HUES64 (cell line): ENCODE results near the gene PARP16.

Experiments
- H3K27ac ChIP-seq: 2 replicates; pipeline ENCODE4 v1.7.0; 2013; ENCODE audit warnings: low read depth, low read length, inconsistent platforms
- H3K27me3 ChIP-seq: 2 replicates; pipeline ENCODE4 v1.6.1; 2013; ENCODE audit warnings: mild to moderate bottlenecking, low read length; ENCODE audit not compliant: insufficient read depth
- H3K36me3 ChIP-seq: 2 replicates; pipeline ENCODE4 v1.6.1; 2013; ENCODE audit warnings: mild to moderate bottlenecking, low read length; ENCODE audit not compliant: insufficient read depth
- H3K4me1 ChIP-seq: 2 replicates; pipeline ENCODE4 v1.6.1; 2013; ENCODE audit warnings: mild to moderate bottlenecking, low read length, moderate library complexity; ENCODE audit not compliant: insufficient read depth
- H3K4me3 ChIP-seq: 2 replicates; pipeline ENCODE4 v1.5.1; 2013; ENCODE audit warnings: mild to moderate bottlenecking, low read length, moderate library complexity
- H3K9ac ChIP-seq: 2 replicates; pipeline ENCODE4 v1.6.1; 2013; ENCODE audit warnings: mild to moderate bottlenecking, low read depth, low read length
- H3K9me3 ChIP-seq: 2 replicates; pipeline ENCODE4 v1.6.1; 2013; ENCODE audit warnings: low read depth, low read length; ENCODE audit not compliant: insufficient read depth
- WGBS: fragments of 150-250, 120-280 bp; methylation state at CpG from one replicate; pipeline ENCODE4 v1.1.7; 2013; ENCODE audit warnings: missing lambda C conversion rate; 5-methylcytosine and 5-hydroxymethylcytosine counted together

The PARP16 gene

GRCh38 chr15:65292938-65293518 is 6.3 kb upstream of the PARP16 start:
- Histone ChIP-seq H3K36me3 (no peaks in the 10 kb centered on the region), H3K27me3 (peaks cover 2% of the 10 kb centered on the region), H3K27ac (no peak overlapping the region), H3K4me1 (no peaks in the 10 kb centered on the region), H3K4me3 (no peak overlapping the region), H3K9ac (no peak overlapping the region), H3K9me3 (no peaks in the 10 kb centered on the region)
- 80% methylated on average over 1 of the region's 1 CpG for WGBS

- peaks cover 12% of the 10 kb centered on the region for H3K27me3 ChIP-seq
- no peak overlapping the region for H3K9ac ChIP-seq
- 92% methylated on average over 7 of the region's 7 CpGs for WGBS
- H3K4me1 ChIP-seq: peaks cover 13% of the 10 kb centered on the region
- H3K9me3 ChIP-seq: no peaks in the 10 kb centered on the region
- no peaks in the 10 kb centered on the region for H3K36me3 ChIP-seq
- H3K4me3 ChIP-seq: no peak overlapping the region
- no peak overlapping the region for H3K27ac ChIP-seq
Observed at GRCh38 chr15:65290228-65290627, 3.5 kb upstream of the PARP16 start.

GRCh38 chr15:65289261-65289854 is 2.7 kb upstream of the PARP16 start:
- no peaks in the 10 kb centered on the region for H3K36me3 ChIP-seq
- 90% methylated on average over 7 of the region's 7 CpGs for WGBS
- peaks cover 13% of the 10 kb centered on the region for H3K4me1 ChIP-seq
- H3K9me3 ChIP-seq: no peaks in the 10 kb centered on the region
- peaks cover 12% of the 10 kb centered on the region for H3K27me3 ChIP-seq
- no peak overlapping the region for H3K27ac ChIP-seq
- no peak overlapping the region for H3K4me3 ChIP-seq
- H3K9ac ChIP-seq: no peak overlapping the region

- Histone ChIP-seq H3K27ac (no peak overlapping the region), H3K4me1 (peaks cover 13% of the 10 kb centered on the region), H3K36me3 (no peaks in the 10 kb centered on the region), H3K4me3 (peak overlapping the region; percentile 68; the same call in 1 of the 2 replicates), H3K9me3 (no peaks in the 10 kb centered on the region), H3K9ac (no peak overlapping the region), H3K27me3 (peaks cover 12% of the 10 kb centered on the region)
- 88% methylated on average over 3 of the region's 3 CpGs for WGBS
Observed at GRCh38 chr15:65287520-65287855, 805 bp upstream of the PARP16 start.

- H3K4me1 ChIP-seq: peaks cover 13% of the 10 kb centered on the region
- peak overlapping the region; percentile 80 for H3K9ac ChIP-seq
- under 1% methylated on average over 52 of the region's 52 CpGs for WGBS
- no peaks in the 10 kb centered on the region for H3K36me3 ChIP-seq
- peak overlapping the region; percentile 73 for H3K27ac ChIP-seq
- H3K27me3 ChIP-seq: peaks cover 12% of the 10 kb centered on the region
- H3K4me3 ChIP-seq: peak overlapping the region; percentile 68
- no peaks in the 10 kb centered on the region for H3K9me3 ChIP-seq
Observed at GRCh38 chr15:65286069-65286703, 497 bp downstream of the PARP16 start.

GRCh38 chr15:65285291-65286068 is 1.2 kb downstream of the PARP16 start:
- Histone ChIP-seq H3K4me3 (peak overlapping the region; percentile 68), H3K9ac (peak overlapping the region; percentile 80; the same call in 1 of the 2 replicates), H3K36me3 (no peaks in the 10 kb centered on the region), H3K27me3 (peaks cover 12% of the 10 kb centered on the region), H3K4me1 (peaks cover 13% of the 10 kb centered on the region), H3K9me3 (no peaks in the 10 kb centered on the region), H3K27ac (no peak overlapping the region)
- 84% methylated on average over 10 of the region's 10 CpGs for WGBS

GRCh38 chr15:65278480-65278879 is 8.2 kb downstream of the PARP16 start:
- no peak overlapping the region for H3K9ac ChIP-seq
- no peak overlapping the region for H3K4me3 ChIP-seq
- H3K4me1 ChIP-seq: no peaks in the 10 kb centered on the region
- no peaks in the 10 kb centered on the region for H3K9me3 ChIP-seq
- H3K36me3 ChIP-seq: no peaks in the 10 kb centered on the region
- WGBS: 94% methylated on average over 1 of the region's 1 CpG
- H3K27ac ChIP-seq: no peak overlapping the region
- H3K27me3 ChIP-seq: no peaks in the 10 kb centered on the region

GRCh38 chr15:65277015-65277414 is 9.7 kb downstream of the PARP16 start:
- no peaks in the 10 kb centered on the region for H3K27me3 ChIP-seq
- H3K4me3 ChIP-seq: no peak overlapping the region
- no peak overlapping the region for H3K9ac ChIP-seq
- no peaks in the 10 kb centered on the region for H3K9me3 ChIP-seq
- 53% methylated on average over 1 of the region's 1 CpG for WGBS
- no peaks in the 10 kb centered on the region for H3K4me1 ChIP-seq
- H3K36me3 ChIP-seq: no peaks in the 10 kb centered on the region
- no peak overlapping the region for H3K27ac ChIP-seq

GRCh38 chr15:65275728-65276126 is 11.0 kb downstream of the PARP16 start:
- no peak overlapping the region for H3K9ac ChIP-seq
- H3K9me3 ChIP-seq: no peaks in the 10 kb centered on the region
- no peaks in the 10 kb centered on the region; the same call in 1 of the 2 replicates for H3K4me1 ChIP-seq
- 74% methylated on average over 2 of the region's 2 CpGs for WGBS
- no peaks in the 10 kb centered on the region for H3K27me3 ChIP-seq
- H3K4me3 ChIP-seq: no peak overlapping the region
- no peaks in the 10 kb centered on the region for H3K36me3 ChIP-seq
- H3K27ac ChIP-seq: no peak overlapping the region

GRCh38 chr15:65275104-65275727 is 11.5 kb downstream of the PARP16 start:
- H3K27ac ChIP-seq: no peak overlapping the region
- H3K9ac ChIP-seq: no peak overlapping the region
- WGBS: 96% methylated on average over 4 of the region's 4 CpGs
- no peaks in the 10 kb centered on the region for H3K27me3 ChIP-seq
- H3K4me3 ChIP-seq: no peak overlapping the region
- no peaks in the 10 kb centered on the region for H3K36me3 ChIP-seq
- H3K9me3 ChIP-seq: no peaks in the 10 kb centered on the region
- no peaks in the 10 kb centered on the region; the same call in 1 of the 2 replicates for H3K4me1 ChIP-seq
